Esophagus (tissue), 2 donors: ENCODE data around the gene EXOC3L4. TPM values are rescaled to one million over a fixed set of nuclear protein-coding genes. Genes with fewer than 3 reads are reported as not detected.
"Not testable (repeated sequence)": the region's sequence is repeated elsewhere in the genome, so short reads cannot be mapped to it uniquely, and the experiment has no call there.

ENCODE experiments used
- H3K27ac ChIP-seq, 2 donors: one replicate each; pipeline ENCODE4 v1.5.1; 2013; ENCODE audit warnings: low read depth in 2 of 2, mild to moderate bottlenecking in 2 of 2, inconsistent platforms in 1 of 2, low read length in 1 of 2, moderate library complexity in 1 of 2
- H3K27me3 ChIP-seq, 2 donors: one replicate each; pipeline ENCODE4 v1.6.1; 2013; ENCODE audit warnings: low read length in 2 of 2, control low read depth in 1 of 2, mild to moderate bottlenecking in 1 of 2; ENCODE audit not compliant: insufficient read depth in 2 of 2, control insufficient read depth in 1 of 2
- H3K36me3 ChIP-seq, 2 donors: one replicate each; pipeline ENCODE4 v1.6.1; 2013; ENCODE audit warnings: low read length in 1 of 2; ENCODE audit not compliant: control insufficient read depth in 2 of 2, insufficient read depth in 2 of 2
- H3K4me1 ChIP-seq, 2 donors: one replicate each; pipeline ENCODE4 v1.6.1; 2013; ENCODE audit warnings: low read length in 1 of 2; ENCODE audit not compliant: control insufficient read depth in 2 of 2, insufficient read depth in 2 of 2
- H3K4me3 ChIP-seq, 2 donors: one replicate each; pipeline ENCODE4 v1.5.1; 2013; ENCODE audit warnings: low read length in 2 of 2, mild to moderate bottlenecking in 2 of 2, low read depth in 1 of 2, moderate library complexity in 1 of 2
- H3K9me3 ChIP-seq, 2 donors: one replicate each; pipeline ENCODE4 v1.6.1; 2013; ENCODE audit warnings: mild to moderate bottlenecking in 2 of 2, low read depth in 1 of 2, low read length in 1 of 2, moderate library complexity in 1 of 2; ENCODE audit not compliant: control insufficient read depth in 2 of 2, insufficient read depth in 1 of 2
- WGBS, 2 donors: extraction: QIAGEN DNeasy Blood & Tissue Kit; methylation state at CpG; one replicate each; pipeline ENCODE4 v1.1.7; 2013; 5-methylcytosine and 5-hydroxymethylcytosine counted together
- polyA plus RNA-seq, 2 donors: library from polyadenylated mRNA; stranded (reverse); fragments of 200-250 nt; gene quantifications; one replicate each; pipeline ENCODE4 v1.2.3, GENCODE V29; 2013
- donor health status: healthy with polysubstance abuse.
- donor health status: Bipolar disorder and iron deficiency.

The EXOC3L4 gene
- under 1 TPM; 0.52 to 0.67 TPM for polyA plus RNA-seq

GRCh38 chr14:103094406-103095209 is at the start of gene EXOC3L4:
Gene EXOC3L4 (plus strand): TSS chr14:103094725. CDS start chr14:103100220, 5,495 bp downstream.
- no peak within 1 kb of the TSS for H3K4me3 ChIP-seq
- H3K9me3 ChIP-seq, result no peaks in the 10 kb centered on the region
- no peaks in the 10 kb centered on the region for H3K27me3 ChIP-seq
- WGBS, 2 donors, result 58 to 66% methylated on average over 23 of the region's 23 CpGs
- peaks cover 7 to 11% of the 10 kb centered on the region in 2 donors for H3K4me1 ChIP-seq
- peak within 1 kb of the TSS; percentile 47 to 57 for H3K27ac ChIP-seq
- no peaks in the 10 kb centered on the region for H3K36me3 ChIP-seq

- Histone ChIP-seq H3K36me3 (peaks cover 0 to 8% of the 10 kb centered on the region in 2 donors), H3K4me1 (peaks cover 7 to 11% of the 10 kb centered on the region in 2 donors), H3K9me3 (peaks cover 0 to 5% of the 10 kb centered on the region in 2 donors), H3K4me3 (no peak overlapping the region), H3K27ac (no peak overlapping the region), H3K27me3 (no peaks in the 10 kb centered on the region)
- 33 to 44% methylated on average over 15 of the region's 15 CpGs for WGBS, 2 donors
These were observed 49.1 kb upstream of the EXOC3L4 start for GRCh38 chr14:103045371-103045869.

GRCh38 chr14:103047453-103047852 is 47.1 kb upstream of the EXOC3L4 start:
- WGBS, 2 donors, result 88 to 93% methylated on average over 8 of the region's 8 CpGs
- not testable (repeated sequence) for H3K4me1 ChIP-seq, H3K27ac ChIP-seq, H3K9me3 ChIP-seq, H3K36me3 ChIP-seq, H3K27me3 ChIP-seq, H3K4me3 ChIP-seq

DNA sequence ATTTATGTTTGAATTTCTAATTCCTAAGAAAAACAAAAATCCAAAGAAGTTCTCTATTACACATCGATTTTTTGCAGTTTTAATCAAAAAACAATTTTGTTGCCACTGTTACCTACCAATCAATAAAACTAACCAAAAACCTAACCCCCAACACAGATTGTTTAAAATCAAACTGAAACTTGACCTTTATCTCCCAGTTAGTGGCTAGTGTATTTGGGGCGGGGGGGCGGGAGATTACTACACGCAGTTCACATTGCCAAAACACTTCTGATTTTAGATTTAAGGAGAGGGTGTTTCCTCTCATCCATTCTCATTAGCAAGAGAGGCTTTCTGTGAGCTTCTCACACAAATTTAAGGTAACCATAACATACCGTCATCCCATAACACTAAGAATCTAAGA is 43.6 kb upstream of the EXOC3L4 start:
- H3K27ac ChIP-seq, result no peak overlapping the region
- 65 to 86% methylated on average over 5 of the region's 5 CpGs for WGBS, 2 donors
- no peak overlapping the region for H3K4me3 ChIP-seq
- peaks cover 0 to 3% of the 10 kb centered on the region in 2 donors for H3K4me1 ChIP-seq
- H3K9me3 ChIP-seq, result no peaks in the 10 kb centered on the region
- H3K36me3 ChIP-seq, result no peaks in the 10 kb centered on the region
- H3K27me3 ChIP-seq, result no peaks in the 10 kb centered on the region

GRCh38 chr14:103052407-103052806 is 42.1 kb upstream of the EXOC3L4 start:
- WGBS, 2 donors, result 76 to 81% methylated on average over 10 of the region's 10 CpGs
- H3K4me1 ChIP-seq, result peaks cover 0 to 3% of the 10 kb centered on the region in 2 donors

GRCh38 chr14:103055695-103056094 is 38.8 kb upstream of the EXOC3L4 start:
- Histone ChIP-seq H3K27ac (peak overlapping the region in 1 of 2 donors; percentile 68), H3K9me3 (no peaks in the 10 kb centered on the region), H3K36me3 (no peaks in the 10 kb centered on the region), H3K4me3 (peak overlapping the region in 1 of 2 donors; percentile 95), H3K27me3 (no peaks in the 10 kb centered on the region), H3K4me1 (peaks cover 4 to 8% of the 10 kb centered on the region in 2 donors)
- 45 to 47% methylated on average over 8 of the region's 8 CpGs for WGBS, 2 donors

More at GRCh38 chr14:103052407-103052806, 42.1 kb upstream of the EXOC3L4 start:
- H3K4me3 ChIP-seq, result no peak overlapping the region
- no peaks in the 10 kb centered on the region for H3K9me3 ChIP-seq
- no peaks in the 10 kb centered on the region for H3K36me3 ChIP-seq
- H3K27ac ChIP-seq, result peak overlapping the region in 1 of 2 donors; percentile 14
- no peaks in the 10 kb centered on the region for H3K27me3 ChIP-seq

DNA sequence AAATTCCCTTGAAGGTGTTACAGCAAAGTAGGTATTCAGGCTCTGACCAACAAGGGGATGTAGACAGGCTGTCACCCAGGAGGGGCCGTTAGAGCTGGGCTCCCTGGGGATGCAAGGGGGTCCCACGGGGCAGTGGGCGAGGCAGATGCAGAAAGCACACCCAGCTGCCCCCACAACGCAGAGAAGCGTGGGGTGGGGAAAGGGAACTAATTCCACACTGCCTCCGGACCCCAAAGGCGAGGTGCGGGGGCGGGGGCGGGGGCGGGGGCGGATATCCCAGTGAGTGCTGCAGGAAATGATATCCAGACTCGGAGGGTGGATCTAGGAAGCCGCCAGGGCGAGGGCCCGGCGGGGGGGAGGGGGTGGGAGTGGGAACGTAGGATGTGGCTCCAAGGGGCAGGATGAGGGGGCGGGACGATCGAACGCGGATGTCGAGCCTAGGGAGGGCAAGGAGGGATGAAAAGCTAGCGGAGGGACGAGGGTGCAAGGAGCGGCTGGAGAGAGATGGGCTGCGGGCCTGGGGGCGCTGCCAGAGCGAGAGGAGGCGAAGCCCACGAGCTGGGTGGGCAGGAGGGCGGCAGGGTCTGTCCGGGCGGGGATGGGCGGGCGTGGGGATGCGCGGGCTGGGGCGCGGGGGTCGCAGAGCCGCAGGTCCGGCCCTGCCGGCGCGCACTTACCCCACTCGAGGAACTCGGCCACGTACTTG is 38.0 kb upstream of the EXOC3L4 start:
- Histone ChIP-seq H3K27me3 (no peaks in the 10 kb centered on the region), H3K4me1 (peaks cover 4 to 8% of the 10 kb centered on the region in 2 donors), H3K36me3 (no peaks in the 10 kb centered on the region), H3K9me3 (no peaks in the 10 kb centered on the region), H3K4me3 (peak overlapping the region; percentile 95 to 98), H3K27ac (peak overlapping the region; percentile 95 to 96)
- 2 to 3% methylated on average over 32 to 50 of the region's 50 CpGs for WGBS, 2 donors

DNA sequence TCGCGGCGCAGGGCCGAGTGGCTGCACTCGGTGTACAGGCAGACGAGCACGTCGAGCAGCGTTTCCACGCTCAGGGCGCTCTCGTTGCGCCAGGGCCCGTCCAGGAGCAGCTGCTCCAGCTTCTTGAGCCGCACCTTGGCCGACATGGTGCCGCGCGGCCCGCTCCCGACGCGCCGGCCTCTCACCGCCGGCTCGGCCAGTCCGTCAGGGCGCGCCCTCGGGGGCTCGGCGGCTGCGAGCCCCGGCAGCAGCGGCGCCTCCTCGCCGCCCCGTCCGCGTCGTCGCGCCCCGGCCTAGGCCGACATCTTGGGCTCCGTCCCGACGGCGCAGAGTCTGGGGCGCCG is 37.5 kb upstream of the EXOC3L4 start:
- Histone ChIP-seq H3K27me3 (no peaks in the 10 kb centered on the region), H3K27ac (peak overlapping the region; percentile 95 to 96), H3K36me3 (no peaks in the 10 kb centered on the region), H3K4me1 (peaks cover 4 to 8% of the 10 kb centered on the region in 2 donors), H3K4me3 (peak overlapping the region; percentile 95 to 98), H3K9me3 (no peaks in the 10 kb centered on the region)
- 1% methylated on average over 41 to 53 of the region's 53 CpGs for WGBS, 2 donors

GRCh38 chr14:103057372-103058163 is 37.0 kb upstream of the EXOC3L4 start, which contains the start of gene CDC42BPB:
Gene CDC42BPB (minus strand): TSS chr14:103057549. CDS start chr14:103057173, 376 bp downstream.
- Histone ChIP-seq H3K9me3 (no peaks in the 10 kb centered on the region), H3K27me3 (no peaks in the 10 kb centered on the region), H3K4me1 (peaks cover 4 to 8% of the 10 kb centered on the region in 2 donors), H3K36me3 (no peaks in the 10 kb centered on the region), H3K4me3 (peak within 1 kb of the TSS; percentile 95 to 98), H3K27ac (peak within 1 kb of the TSS; percentile 95 to 96)
- 1% methylated on average over 66 to 113 of the region's 113 CpGs for WGBS, 2 donors
